GM12872 (cell line): Measurements from ENCODE around the gene DMGDH.

Experiments
- CTCF ChIP-seq: IDR thresholded peaks from 3 replicates; pipeline ENCODE4 v1.5.1; 2011; ENCODE audit warnings: low read depth, mild to moderate bottlenecking, low read length, moderate library complexity; ENCODE audit not compliant: insufficient read depth

Gene DMGDH

DNA sequence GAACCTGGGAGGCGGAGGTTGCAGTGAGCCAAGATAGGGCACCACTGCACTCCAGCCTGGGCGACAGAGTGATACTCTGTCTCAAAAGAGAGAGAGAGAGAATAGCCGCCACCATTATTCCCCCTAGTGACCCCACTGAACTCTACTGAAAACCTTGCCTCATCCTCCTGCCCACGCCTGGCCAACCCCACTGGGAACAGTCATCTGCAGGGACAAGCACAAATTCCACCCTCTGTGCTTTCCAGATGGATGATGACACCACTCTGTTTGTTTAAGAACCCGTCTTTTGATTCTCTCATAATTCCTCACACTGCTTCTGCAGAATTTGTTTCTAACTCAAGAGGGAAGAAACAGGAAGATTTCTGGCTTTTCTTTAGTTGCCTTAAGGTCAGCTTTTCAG, 12.3 kb upstream of the DMGDH start:
- TF ChIP-seq CTCF, result no peak

DNA sequence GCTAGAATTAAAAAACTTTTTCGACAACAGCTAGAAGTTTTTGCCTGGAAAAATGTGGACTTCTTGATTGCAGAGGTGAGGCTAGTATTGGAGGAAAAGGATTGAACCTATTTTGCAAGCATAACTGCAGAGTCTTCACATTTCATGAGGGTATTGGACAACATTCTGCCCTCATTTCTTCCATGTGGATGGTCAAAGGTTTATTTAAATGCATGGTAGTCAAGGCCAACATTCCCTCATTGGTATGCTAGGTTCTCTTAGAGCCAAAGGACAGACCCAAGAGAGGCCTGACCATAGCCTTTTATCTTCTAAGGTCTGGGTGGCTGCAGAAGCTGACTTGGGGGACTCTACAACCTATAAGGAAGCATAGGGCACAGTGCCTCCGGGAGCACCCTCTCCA, 11.3 kb upstream of the DMGDH start:
- TF ChIP-seq CTCF, result no peak

DNA sequence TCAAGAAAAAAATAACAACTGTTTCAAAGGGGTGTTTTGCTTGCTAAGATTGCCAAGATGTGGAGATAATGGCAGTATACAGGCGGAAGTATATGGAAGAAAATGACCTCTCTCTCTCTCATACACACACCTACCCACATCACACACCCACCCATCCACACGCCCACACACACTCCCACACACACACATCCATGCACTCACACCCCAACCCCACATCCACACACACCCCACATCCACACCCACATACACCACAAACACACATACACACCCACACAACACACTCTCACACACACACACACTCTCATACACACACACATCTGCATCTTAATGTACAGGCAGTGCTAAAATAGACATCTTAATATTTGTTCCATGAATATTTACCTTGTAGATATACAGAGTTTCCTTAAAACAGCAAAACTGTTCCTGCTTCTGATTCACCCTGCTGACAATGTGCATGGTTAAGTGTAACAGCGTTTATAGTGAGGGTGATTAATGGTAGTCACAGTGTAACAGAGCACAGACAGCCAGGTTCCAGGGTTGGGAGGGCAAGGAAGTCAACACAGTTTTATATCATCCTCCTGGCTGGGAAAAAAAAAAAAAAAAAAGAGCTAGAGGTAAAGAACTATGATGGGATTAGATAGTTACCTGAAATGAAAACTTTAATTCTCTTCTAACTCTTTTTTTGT, 8.3 kb upstream of the DMGDH start:
- TF ChIP-seq CTCF, result no peak

- TF ChIP-seq CTCF, result no peak
Measured at GRCh38 chr5:79076819-79077218, 7.3 kb upstream of the DMGDH start.

DNA sequence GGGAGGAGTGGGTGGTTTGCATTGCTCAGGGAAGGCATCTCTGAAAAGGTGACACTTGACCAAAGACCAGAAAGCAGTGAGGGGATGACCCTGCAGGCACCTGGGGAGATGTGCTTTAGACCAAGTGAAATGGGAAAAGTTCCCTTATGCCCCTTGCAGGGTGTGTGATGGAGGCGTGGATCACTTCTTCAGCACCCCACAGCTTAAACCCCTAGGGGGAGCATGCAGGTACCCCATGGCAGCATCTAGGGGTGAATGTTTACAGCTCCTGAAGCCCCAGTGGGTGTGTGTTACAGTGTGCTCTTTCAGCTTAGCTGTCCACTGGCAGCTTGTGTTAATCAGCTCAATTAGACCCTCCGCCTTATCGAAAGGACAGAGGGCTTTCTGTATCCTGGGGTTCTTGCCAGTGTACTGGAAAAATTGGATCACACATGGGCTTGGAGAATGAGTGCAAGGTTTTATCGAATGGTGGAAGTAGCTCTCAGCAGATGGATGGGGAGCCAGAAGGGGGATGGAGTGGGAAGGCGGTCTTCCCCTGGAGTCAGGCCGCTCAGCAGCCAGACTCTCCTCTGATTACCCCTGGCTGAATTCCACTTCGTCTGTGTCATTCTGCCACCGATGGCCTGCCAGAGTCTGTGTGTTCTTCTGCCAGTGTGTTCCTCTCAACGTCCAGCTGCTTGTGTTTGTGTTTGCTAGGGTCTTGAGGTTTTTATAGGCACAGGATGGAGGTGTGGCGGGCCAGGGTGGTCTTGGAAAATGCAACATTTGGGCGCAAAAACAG, 6.4 kb upstream of the DMGDH start:
- TF ChIP-seq CTCF, result peak; percentile 19; the same call in 2 of the 3 replicates

DNA sequence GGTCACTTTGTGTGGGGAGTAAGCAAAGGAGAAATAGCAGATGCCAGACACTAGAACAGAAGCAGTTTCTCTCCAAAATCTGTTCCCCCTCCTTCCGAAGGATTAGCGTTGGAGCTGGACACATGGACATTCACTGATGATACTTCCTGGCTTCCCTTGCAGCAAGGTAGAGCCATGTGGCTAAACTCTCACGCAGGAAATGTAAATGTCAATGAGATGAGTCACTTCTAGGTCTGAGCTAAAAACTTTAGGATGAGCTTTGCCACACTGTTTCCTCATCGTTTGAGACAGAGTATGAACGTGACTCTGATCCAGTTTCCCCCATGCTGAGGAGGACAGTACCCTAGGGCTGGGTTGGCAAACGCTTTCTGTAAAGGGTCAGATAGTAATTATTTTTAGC, 5.2 kb upstream of the DMGDH start:
- no peak for TF ChIP-seq CTCF

DNA sequence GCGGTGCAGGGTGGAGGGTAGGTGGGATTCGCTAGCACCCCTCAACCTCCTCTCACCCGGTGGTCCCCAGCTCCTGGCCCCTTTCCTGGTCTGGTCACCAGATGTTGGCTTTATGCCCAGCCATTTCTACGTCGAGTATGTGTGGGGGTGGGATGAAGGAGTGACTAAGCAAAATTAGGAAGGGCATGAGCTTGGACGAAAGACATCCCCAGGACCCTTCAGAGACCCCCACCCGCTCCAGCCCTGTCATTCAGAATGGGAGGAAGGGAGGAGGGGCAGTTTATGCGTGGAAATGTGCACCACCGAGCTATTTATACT, 835 bp upstream of the DMGDH start:
- TF ChIP-seq CTCF, result no peak
